ENCODE measurements around the gene DUSP2. TPM values are rescaled to one million over a fixed set of nuclear protein-coding genes. Genes with fewer than 3 reads are reported as not detected.

DUSP2 gene
- total RNA-seq, 1 experiment from 2014 or later: 21.1 TPM

DNA sequence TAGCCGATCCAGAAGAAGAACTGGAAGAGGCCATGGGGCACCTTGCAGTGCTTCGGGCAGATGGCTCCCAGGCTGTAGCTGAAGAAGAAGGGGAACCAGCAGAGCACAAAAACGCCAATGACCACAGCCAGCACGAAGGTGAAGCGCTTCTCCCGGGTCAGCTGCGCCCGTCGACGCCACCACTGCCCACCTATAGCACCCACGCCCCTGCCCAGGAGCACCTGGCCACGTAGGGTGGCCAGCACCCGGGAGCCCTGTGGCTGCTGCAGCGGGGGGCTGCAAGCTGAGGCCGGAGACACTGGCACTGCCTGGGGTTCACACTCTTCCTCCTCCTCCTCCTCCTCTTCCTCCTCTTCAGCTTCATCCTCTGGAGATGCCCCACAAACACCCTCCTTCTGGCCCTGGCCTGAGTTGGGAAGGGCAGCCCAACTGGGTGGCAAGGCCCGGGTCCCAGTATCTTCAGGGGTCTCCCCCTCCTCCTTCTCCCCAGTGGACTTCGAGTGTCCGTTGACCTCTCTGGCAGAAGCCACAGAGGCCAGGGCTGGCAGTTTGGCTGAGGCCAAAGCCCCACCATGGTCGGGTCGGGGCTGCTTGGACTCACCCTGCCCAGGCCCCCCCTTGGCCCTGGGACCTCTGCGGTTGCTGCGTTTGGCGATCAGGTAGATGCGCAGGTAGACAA lies 30.2 kb downstream of the DUSP2 start:
- no peak for DNase-seq (ENCODE audit: low read depth)

DNA sequence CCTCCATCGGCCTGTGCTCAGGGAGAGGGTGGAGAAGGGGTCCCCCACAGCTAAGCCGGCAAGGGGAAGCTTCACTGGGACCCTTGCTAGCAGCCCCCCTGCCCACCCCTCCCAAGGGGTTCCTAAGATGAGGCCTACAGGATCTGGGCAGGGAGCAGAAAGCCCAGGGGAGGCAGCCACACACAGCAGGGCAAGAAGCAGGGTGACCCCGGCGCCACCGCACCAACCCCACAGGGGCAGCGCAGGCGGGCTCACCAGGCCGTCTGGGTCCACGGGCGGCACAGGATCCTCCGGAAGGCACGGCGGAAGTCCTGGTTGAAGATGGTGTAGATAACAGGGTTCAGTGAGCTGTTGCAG lies 30.7 kb downstream of the DUSP2 start:
- DNase-seq (ENCODE audit: low read depth): no peak

DNA sequence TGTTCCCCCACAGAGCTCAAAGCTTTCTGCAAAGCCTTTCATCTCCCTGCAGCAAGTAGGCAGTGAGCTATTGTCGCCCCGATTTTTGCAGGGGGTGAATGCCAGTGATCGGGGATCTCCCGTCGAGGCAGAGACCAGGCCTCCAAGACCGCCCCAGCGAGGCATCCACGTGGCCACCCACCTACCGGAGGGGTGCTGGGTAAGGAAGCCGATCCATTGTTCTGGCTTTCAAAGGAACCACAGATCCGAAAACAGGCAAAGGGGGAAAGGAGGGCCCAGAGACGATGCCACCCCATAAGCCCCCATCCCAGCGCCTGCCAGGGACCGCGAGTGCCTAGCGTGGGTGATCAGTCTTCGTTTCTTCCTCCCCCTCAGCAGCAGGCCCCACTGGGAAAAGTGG lies 31.3 kb downstream of the DUSP2 start:
- DNase-seq (ENCODE audit: low read depth): no peak

GRCh38 chr2:96113367-96113677 lies 31.9 kb downstream of the DUSP2 start:
- DNase-seq (ENCODE audit: low read depth): no peak

DNA sequence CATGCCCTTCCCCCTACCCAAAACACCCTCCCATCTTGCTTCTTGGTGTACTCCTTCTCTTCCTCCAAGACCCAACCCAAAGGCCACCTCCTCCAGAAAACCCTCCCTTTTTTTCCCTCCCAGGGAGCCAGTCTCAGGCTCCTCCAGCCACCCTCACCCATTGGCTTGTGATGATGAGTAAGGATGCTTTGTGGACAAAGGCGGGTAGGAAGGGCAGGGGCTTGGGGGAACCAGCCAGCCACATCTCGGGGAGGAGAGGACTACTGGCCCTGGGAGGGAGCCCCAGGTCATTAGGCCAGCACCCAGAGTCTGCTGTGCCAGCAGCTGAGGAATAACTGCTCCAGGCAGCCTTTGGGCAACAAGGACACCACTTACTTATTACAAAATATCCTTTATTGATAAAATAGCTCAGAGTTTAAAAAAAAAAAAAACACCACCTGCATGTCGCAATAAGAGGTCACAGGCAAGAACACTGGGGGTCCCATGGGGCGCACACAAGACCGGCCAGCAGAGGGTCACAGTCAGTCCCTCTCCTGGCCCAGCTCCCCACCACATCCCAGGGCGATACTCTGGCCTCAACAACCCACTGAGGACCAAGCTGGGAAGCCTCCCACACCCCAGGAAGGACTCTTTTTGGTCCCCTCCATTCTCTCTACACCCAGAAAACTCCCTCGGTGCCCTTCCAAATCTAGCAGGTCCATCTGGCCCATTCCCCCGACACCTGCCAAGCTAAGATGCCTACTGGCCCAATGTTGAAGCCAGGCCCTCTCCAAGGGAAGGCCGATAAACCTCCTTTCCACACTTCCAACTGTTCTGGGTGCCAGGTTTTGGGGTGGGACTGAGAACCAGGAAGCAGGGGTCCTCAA lies 32.5 kb downstream of the DUSP2 start:
- no peak for DNase-seq (ENCODE audit: low read depth)

DNA sequence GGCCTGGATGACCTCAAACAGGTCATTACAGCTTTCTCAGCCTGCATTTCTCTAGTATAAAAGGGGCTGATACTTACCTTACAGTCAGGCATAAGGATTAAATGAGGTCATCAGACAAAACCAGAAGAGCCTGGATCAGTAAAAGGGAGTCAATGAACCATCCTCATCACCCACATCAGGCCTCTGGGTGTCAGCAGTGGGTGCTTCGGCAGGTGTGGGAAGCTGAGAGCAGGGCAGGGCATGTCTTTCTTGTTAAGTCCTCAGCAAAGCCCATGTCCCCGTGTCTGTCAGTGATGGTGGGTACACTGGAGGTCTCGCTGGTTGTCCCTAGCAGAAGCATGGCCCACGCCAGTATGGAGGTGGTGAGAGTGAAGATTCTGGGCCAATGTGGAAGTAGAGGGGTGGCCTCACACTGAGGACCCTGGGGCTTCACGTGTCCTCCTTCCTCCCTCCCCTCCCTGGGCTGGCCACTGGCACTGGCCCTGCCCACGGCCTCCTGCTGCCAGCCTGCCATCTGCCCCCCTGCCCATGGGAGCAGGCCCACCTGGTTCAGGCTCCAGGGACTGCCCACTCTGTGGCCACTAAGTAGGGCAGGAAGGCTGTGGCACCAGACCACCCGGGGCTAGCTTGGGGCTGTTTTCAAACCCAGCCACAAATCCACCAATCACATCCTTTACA lies 33.3 kb downstream of the DUSP2 start:
- no peak for DNase-seq (ENCODE audit: low read depth)

- no peak for DNase-seq (ENCODE audit: low read depth)
Observed at GRCh38 chr2:96111257-96111640, 34.0 kb downstream of the DUSP2 start.

GRCh38 chr2:96110621-96111256 lies 34.5 kb downstream of the DUSP2 start:
- DNase-seq (ENCODE audit: low read depth): no peak

GRCh38 chr2:96109931-96110511 lies 35.2 kb downstream of the DUSP2 start:
- DNase-seq (ENCODE audit: low read depth): no peak

DNA sequence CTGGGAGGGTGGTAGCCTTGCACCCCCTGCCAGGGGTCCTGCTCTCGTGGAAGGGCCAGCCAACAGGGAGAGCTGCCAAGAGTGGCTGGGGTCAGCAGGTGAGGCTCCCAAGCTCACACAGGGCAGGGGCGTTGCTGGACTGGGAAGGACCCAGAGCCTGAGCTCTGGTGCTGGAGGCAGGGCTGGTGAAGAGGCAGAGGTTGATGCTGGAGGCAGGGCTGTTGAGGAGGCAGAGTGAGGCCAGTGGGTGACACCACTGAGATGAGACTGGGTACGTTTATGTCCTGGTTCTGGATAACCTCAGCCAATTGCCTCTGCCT lies 35.9 kb downstream of the DUSP2 start:
- DNase-seq (ENCODE audit: low read depth): no peak

DNA sequence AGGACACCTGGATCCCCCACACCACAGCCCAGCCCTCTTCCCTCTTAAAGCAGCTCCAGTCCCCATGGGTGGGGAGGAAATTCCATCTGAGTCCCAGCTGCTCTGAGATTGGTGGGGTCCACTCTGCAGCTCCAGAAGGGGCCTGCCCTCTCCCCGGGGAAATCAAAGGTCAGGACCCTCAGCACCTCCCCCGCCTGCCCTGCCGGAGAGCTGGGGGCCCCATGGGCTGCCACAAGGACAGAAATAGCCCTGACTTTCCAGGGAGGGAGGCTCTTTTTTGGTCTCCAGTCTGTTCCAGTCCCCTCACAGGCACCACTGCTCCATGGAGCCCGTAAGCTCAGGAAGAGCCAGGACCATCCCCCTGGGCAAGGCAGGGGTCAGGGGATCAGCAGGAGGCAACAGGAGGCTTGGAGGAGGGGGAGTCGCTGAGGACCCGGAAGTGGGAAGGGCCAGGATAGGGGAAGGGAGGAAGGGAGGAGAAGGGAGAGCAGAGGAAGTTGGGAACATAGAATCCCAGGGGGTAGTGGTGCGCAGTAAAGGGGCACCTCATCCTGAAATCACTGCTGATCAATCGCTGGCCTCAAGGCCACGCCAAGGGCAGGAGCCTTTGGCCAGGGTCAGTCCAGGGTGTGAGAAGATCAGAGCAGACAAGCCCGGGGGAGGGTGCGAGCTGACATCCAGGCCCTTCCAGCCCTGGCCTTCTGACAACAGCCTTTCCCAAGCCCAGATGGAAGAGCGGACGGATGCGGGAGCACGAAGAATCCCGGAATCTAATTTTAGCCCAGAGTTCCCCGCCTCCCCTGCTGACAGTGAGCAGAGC lies 36.5 kb downstream of the DUSP2 start:
- no peak for DNase-seq (ENCODE audit: low read depth)

GRCh38 chr2:96108151-96108540 lies 37.1 kb downstream of the DUSP2 start:
- no peak for DNase-seq (ENCODE audit: low read depth)

- no peak for DNase-seq (ENCODE audit: low read depth)
Observed at GRCh38 chr2:96107708-96108065, 37.6 kb downstream of the DUSP2 start.

- no peak for DNase-seq (ENCODE audit: low read depth)
Observed at GRCh38 chr2:96106991-96107707, 38.1 kb downstream of the DUSP2 start.

DNA sequence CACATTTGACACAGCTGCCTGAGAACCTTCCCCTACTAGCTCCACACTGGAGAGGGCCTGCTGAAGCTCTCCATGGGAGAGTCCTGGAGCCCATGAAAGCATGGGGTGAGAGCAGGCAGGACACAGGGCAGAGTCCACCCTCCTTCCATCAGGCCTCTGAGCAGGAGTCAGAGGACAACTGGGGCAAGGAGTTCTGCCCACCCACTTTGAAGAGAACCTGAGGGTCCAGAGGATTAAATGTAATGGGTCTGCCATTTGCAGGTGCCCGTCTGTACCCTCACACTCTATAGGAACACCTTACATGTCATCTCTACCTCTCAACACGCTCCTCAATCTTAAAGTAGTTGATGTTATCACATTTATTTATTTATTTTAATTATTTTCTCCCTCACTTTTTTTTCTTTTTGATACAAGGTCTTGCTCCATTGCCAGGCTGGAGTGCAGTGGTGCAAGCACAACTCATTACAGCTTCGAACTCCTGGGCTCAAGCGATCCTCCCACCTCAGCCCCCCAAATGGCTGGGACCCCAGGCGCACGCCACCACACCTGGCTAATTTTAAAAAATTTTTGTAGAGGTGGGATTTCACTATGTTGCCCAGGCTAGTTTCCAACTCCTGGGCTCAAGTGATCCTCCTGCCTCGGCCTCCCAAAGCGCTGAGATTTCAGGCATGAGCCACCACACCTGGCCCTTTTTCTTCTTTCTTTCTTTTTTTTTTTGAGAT lies 39.1 kb downstream of the DUSP2 start:
- no peak for DNase-seq (ENCODE audit: low read depth)

DNA sequence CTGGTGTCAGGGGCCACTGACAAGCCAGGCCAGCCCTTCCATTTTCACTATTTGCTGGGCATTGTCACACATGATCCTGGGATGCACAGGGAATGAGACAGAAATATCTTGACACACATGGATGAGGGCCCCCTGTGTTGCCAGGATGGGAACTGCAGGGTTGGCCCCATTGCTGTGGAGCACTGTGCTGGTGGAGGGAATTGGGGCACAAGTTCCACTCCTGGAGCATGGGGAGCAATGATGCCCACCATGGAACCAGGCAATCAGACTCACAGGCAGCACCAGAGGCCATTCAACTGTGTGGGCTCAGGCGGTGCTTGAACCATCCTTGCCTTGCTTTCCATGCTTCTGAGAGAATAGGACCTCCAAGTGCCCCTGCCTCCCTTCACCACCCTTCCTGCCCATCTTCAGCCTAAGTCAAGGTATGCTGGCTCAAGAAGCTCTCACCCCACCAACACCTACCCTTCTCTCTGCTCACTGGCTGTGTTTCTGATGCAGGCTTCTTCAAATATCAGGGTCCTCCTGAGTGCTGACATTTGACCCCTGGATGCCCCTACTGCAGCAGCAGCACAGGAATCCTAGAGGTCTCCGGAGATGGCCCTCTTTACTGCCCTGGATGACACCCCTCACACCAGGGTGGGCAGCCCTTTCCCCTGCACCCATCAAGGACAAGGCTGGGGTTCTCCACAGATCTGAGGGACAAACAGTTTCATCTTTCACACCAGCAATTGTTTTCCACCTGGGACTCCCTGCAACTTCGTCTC lies 39.9 kb downstream of the DUSP2 start:
- DNase-seq (ENCODE audit: low read depth): no peak

- no peak for DNase-seq (ENCODE audit: low read depth)
Observed at GRCh38 chr2:96104487-96104861, 40.8 kb downstream of the DUSP2 start.

- no peak for DNase-seq (ENCODE audit: low read depth)
Observed at GRCh38 chr2:96103761-96104486, 41.3 kb downstream of the DUSP2 start.

GRCh38 chr2:96103187-96103601 lies 42.0 kb downstream of the DUSP2 start:
- DNase-seq (ENCODE audit: low read depth): no peak

Data from Daoy (cell line).